GM12878 (cell line): Measurements from ENCODE around the gene TFCP2L1. TPM values are rescaled to one million over a fixed set of nuclear protein-coding genes. Genes with fewer than 3 reads are reported as not detected.

ENCODE experiments used
- ATAC-seq: fragments of 200-7000 bp; cut with Tn5 transposase; 3 replicates; pipeline ENCODE4 v1.9.1; 2020; ENCODE audit warnings: mild to moderate bottlenecking, moderate library complexity
- BruUV-seq: library from RNA; stranded (reverse); fragments of 400-500 nt; replicated peaks from 2 replicates; lab custom pipeline; 2021; lab: Mats Ljungman, UMichigan
- CTCF ChIA-PET: fragments of 300-600 bp; sonication (Branson Sonifier 250); formaldehyde crosslinking; extraction: SDS; loops from one replicate; lab custom pipeline; 2021; ENCODE audit warnings: inconsistent platforms; lab: Yijun Ruan, JAX
- POLR2A ChIA-PET: fragments of 350-600 bp; formaldehyde crosslinking; extraction: SDS; loops from one replicate; lab custom pipeline; 2021; ENCODE audit warnings: inconsistent platforms; lab: Charles Lee
- RAD21 ChIA-PET: fragments of 300-600 bp; sonication (Branson Sonifier 250); formaldehyde crosslinking; loops from one replicate; lab custom pipeline; 2023; ENCODE audit warnings: antibody characterized with exemption; ENCODE audit not compliant: unreplicated experiment; lab: Charles Lee
- SMC1A ChIA-PET: fragments of 300-600 bp; sonication (Branson Sonifier 250); formaldehyde crosslinking; loops from one replicate; lab custom pipeline; 2023; ENCODE audit not compliant: unreplicated experiment, uncharacterized antibody; lab: Charles Lee
- DNase-seq: peaks from one replicate; pipeline ENCODE4 v3.0.0-alpha.2; 2011; ENCODE audit warnings: low read depth, low spot score
- FAIRE-seq: peaks from 3 replicates; lab custom pipeline; 2011; peaks lifted over from hg19 to GRCh38; lab: Jason Lieb, UNC
- H2AFZ ChIP-seq: 2 replicates; pipeline ENCODE4 v1.6.0; 2011; ENCODE audit warnings: low read depth, low read length, control low read depth; ENCODE audit not compliant: control insufficient read depth
- H3K27ac ChIP-seq: 2 replicates; pipeline ENCODE4 v1.5.1; 2011; ENCODE audit warnings: control low read depth; ENCODE audit not compliant: control insufficient read depth, insufficient read depth
- H3K27me3 ChIP-seq, 2 experiments: replicated peaks in 1 of 2; 2 replicates each; pipeline versions ENCODE4 v1.6.0 to v1.6.1; 2011; ENCODE audit warnings: low read length in 1 of 2; ENCODE audit not compliant: control insufficient read depth in 2 of 2, insufficient read depth in 2 of 2
- H3K36me3 ChIP-seq, 2 experiments: 2 replicates each; pipeline ENCODE4 v1.5.1; 2011; ENCODE audit warnings: low read length in 1 of 2; ENCODE audit not compliant: control insufficient read depth in 2 of 2, insufficient read depth in 2 of 2
- H3K4me1 ChIP-seq: 2 replicates; pipeline ENCODE4 v1.6.1; 2011; ENCODE audit warnings: mild to moderate bottlenecking, low read length, moderate library complexity, mixed read lengths; ENCODE audit not compliant: control insufficient read depth, insufficient read depth
- H3K4me2 ChIP-seq: 2 replicates; pipeline ENCODE4 v1.6.0; 2011; ENCODE audit warnings: control low read depth; ENCODE audit not compliant: control insufficient read depth, insufficient read depth
- H3K4me3 ChIP-seq: fragments of 200-600 bp; sonication (generic); 2 replicates; pipeline ENCODE4 v1.5.1; 2016
- H3K79me2 ChIP-seq: 2 replicates; pipeline ENCODE4 v1.6.0; 2011; ENCODE audit warnings: low read length; ENCODE audit not compliant: control insufficient read depth, insufficient read depth
- H3K9ac ChIP-seq: 2 replicates; pipeline ENCODE4 v1.8.0; 2011; ENCODE audit warnings: low read length, control low read depth, mixed read lengths; ENCODE audit not compliant: control insufficient read depth, insufficient read depth
- H3K9me3 ChIP-seq: replicated peaks from 3 replicates; pipeline ENCODE4 v1.5.1; 2011; ENCODE audit warnings: mild to moderate bottlenecking, low read length; ENCODE audit not compliant: control insufficient read depth, insufficient read depth
- H4K20me1 ChIP-seq: 2 replicates; pipeline ENCODE4 v1.6.0; 2011; ENCODE audit not compliant: control insufficient read depth, insufficient read depth
- ASH2L ChIP-seq: fragments of 300-600, 200-600 bp; sonication (generic); IDR thresholded peaks from 2 replicates; pipeline ENCODE4 v1.6.1; 2017; ENCODE audit warnings: low read depth, mild to moderate bottlenecking, borderline replicate concordance
- ATF7 ChIP-seq: fragments of 450-650 bp; IDR thresholded peaks from 2 replicates; pipeline ENCODE4 v1.6.1; 2016; ENCODE audit warnings: low read depth, mild to moderate bottlenecking
- BACH1 ChIP-seq: fragments of 450-650 bp; IDR thresholded peaks from 2 replicates; pipeline ENCODE4 v1.6.1; 2017; ENCODE audit warnings: mild to moderate bottlenecking, borderline replicate concordance
- CBX3 ChIP-seq: fragments of 200-600 bp; sonication (generic); IDR thresholded peaks from 2 replicates; pipeline ENCODE4 v1.6.1; 2016; ENCODE audit warnings: low read depth, borderline replicate concordance
- CBX5 ChIP-seq: sonication (generic); IDR thresholded peaks from 2 replicates; pipeline ENCODE4 v1.6.1; 2016; ENCODE audit warnings: low read depth, moderate library complexity, mild to moderate bottlenecking, inconsistent platforms
- FOXM1 ChIP-seq: IDR thresholded peaks from 2 replicates; pipeline ENCODE4 v1.6.1; 2012; ENCODE audit warnings: low read depth, mild to moderate bottlenecking, inconsistent platforms, low read length, moderate library complexity
- NR2C1 ChIP-seq: fragments of 450-650 bp; IDR thresholded peaks from 2 replicates; pipeline ENCODE4 v1.6.1; 2017; ENCODE audit warnings: antibody characterized with exemption, mild to moderate bottlenecking, moderate library complexity
- ZNF24 ChIP-seq: fragments of 450-650 bp; IDR thresholded peaks from 2 replicates; pipeline ENCODE4 v1.6.1; 2017; ENCODE audit warnings: antibody characterized with exemption, mild to moderate bottlenecking
- WGBS: methylation state at CpG from one replicate; pipeline ENCODE4 v1.1.6; 2016; ENCODE audit warnings: low lambda C conversion rate; ENCODE audit not compliant: insufficient replicate concordance, insufficient coverage; ENCODE audit errors: missing lambda C conversion rate; 5-methylcytosine and 5-hydroxymethylcytosine counted together
- in situ Hi-C: fragments of 300-500 bp; cut with MboI; formaldehyde crosslinking; loops from 9 replicates; pipeline ENCODE4 v1.14.3; 2018; ENCODE audit warnings: mixed read lengths
- intact Hi-C: fragments of 100-400 bp; cut with micrococcal nuclease; formaldehyde crosslinking; loops from one replicate; pipeline ENCODE4 v1.14.2; 2022; ENCODE audit not compliant: unreplicated experiment
- polyA plus RNA-seq, 11 experiments: library from polyadenylated mRNA; depleted of rRNA in 4 of 11; unstranded in 6 of 11; stranded (reverse) in 5 of 11; fragments of >200 nt; fragmentation: Nextera tagmentation in 4 of 11; fragmentation: Illumina TruSeq in 1 of 11; extraction: Ambion mirVana in 4 of 11; extraction: Trizol in 1 of 11; gene quantifications; 1 replicate in 1 of 11; 2 replicates in 10 of 11; pipeline versions ENCODE4 v1.2.1 to v1.2.3, GENCODE V29; 2011 to 2016; ENCODE audit warnings: inconsistent platforms in 2 of 11, missing spikeins in 2 of 11, low read depth in 1 of 11
- total RNA-seq, 4 experiments: library from RNA; depleted of rRNA in 3 of 4; stranded (reverse); fragments of >200 nt in 3 of 4; fragmentation: Illumina TruSeq in 1 of 4; extraction: Trizol in 1 of 4; gene quantifications; 2 replicates each; pipeline versions ENCODE4 v1.2.1 to v1.2.3, GENCODE V29; 2013 to 2021
- TF ChIP-seq, protein P1 (sequence below): fragments of 450-650 bp; IDR thresholded peaks from 2 replicates; pipeline ENCODE4 v1.6.1; 2016; ENCODE audit warnings: mild to moderate bottlenecking, moderate library complexity, borderline replicate concordance

TFCP2L1 gene
- total and polyA plus RNA-seq, 10 of the 15 experiments (the other 5 are each of a cell fraction or from before 2014, with no cell fraction given) = 0.02 to 0.21 (median 0.09) TPM; not detected in 1

DNA sequence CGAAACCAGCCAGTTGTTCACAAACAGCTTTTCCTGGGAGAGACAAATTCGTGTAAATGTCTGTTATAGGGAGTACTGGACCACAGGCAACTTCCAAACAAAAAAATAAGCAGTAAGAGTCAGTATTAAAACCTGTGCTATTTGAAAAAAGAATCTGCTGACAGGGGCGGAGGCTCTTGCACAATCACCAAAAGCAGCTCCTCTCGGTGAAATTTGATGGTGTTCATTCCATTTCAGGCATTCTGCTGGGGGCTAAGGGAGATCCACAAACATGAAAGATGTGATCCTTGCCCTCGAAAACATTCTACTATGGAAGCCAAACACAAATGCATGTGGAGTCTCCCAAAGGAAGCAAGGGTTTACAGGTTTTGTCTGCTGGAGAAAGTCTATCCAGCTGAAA lies 45.0 kb downstream of the TFCP2L1 start:
- no peak overlapping the region for H3K4me2 ChIP-seq
- 16% methylated on average over 5 of the region's 5 CpGs for WGBS

More for the DNA sequence above, 45.0 kb downstream of the TFCP2L1 start:
- no peak overlapping the region for H3K4me3 ChIP-seq
- FAIRE-seq = no peak
- in situ Hi-C loops (no loop called here), intact Hi-C loops (no loop called here)
- DNase-seq = no peak
- H3K27ac ChIP-seq = no peak overlapping the region
- H3K9me3 ChIP-seq = no peaks in the 10 kb centered on the region
- no TSS peak for BruUV-seq
- no peak overlapping the region for H3K9ac ChIP-seq
- H3K4me1 ChIP-seq = no peaks in the 10 kb centered on the region
- CTCF ChIA-PET = no interaction called here
- H3K27me3 ChIP-seq = no peaks in the 10 kb centered on the region; a peak in 2 of 4 replicates
- POLR2A ChIA-PET = no interaction called here
- no peaks in the 10 kb centered on the region for H4K20me1 ChIP-seq
- no peak for ATAC-seq
- H3K36me3 ChIP-seq = no peaks in the 10 kb centered on the region
- RAD21 ChIA-PET = no interaction called here
- H2AFZ ChIP-seq = no peak overlapping the region
- SMC1A ChIA-PET = no interaction called here
- H3K79me2 ChIP-seq = no peaks in the 10 kb centered on the region
- no peak for TF ChIP-seq CBX5
- no peak for TF ChIP-seq ZNF24
- TF ChIP-seq, protein P1, sequence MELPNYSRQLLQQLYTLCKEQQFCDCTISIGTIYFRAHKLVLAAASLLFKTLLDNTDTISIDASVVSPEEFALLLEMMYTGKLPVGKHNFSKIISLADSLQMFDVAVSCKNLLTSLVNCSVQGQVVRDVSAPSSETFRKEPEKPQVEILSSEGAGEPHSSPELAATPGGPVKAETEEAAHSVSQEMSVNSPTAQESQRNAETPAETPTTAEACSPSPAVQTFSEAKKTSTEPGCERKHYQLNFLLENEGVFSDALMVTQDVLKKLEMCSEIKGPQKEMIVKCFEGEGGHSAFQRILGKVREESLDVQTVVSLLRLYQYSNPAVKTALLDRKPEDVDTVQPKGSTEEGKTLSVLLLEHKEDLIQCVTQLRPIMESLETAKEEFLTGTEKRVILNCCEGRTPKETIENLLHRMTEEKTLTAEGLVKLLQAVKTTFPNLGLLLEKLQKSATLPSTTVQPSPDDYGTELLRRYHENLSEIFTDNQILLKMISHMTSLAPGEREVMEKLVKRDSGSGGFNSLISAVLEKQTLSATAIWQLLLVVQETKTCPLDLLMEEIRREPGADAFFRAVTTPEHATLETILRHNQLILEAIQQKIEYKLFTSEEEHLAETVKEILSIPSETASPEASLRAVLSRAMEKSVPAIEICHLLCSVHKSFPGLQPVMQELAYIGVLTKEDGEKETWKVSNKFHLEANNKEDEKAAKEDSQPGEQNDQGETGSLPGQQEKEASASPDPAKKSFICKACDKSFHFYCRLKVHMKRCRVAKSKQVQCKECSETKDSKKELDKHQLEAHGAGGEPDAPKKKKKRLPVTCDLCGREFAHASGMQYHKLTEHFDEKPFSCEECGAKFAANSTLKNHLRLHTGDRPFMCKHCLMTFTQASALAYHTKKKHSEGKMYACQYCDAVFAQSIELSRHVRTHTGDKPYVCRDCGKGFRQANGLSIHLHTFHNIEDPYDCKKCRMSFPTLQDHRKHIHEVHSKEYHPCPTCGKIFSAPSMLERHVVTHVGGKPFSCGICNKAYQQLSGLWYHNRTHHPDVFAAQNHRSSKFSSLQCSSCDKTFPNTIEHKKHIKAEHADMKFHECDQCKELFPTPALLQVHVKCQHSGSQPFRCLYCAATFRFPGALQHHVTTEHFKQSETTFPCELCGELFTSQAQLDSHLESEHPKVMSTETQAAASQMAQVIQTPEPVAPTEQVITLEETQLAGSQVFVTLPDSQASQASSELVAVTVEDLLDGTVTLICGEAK = no peak
- no peak for TF ChIP-seq CBX3
- no peak for TF ChIP-seq ATF7
- no peak for TF ChIP-seq FOXM1
- TF ChIP-seq BACH1 = no peak
- no peak for TF ChIP-seq ASH2L
- no peak for TF ChIP-seq NR2C1
